HL-60/S4 treated with phorbol 12-myristate 13-acetate at 8.2 ng/mL for 4 days and 3 days (cell line): ENCODE measurements around the gene OVCH1.
"Not testable (repeated sequence)": the region's sequence is repeated elsewhere in the genome, so short reads cannot be mapped to it uniquely, and the experiment has no call there.

ENCODE experiments used
- in situ Hi-C: fragments of 300-500 bp; cut with MboI; formaldehyde crosslinking; loops from 2 replicates; pipeline ENCODE4 v1.15.0; 2022; ENCODE audit warnings: low sequenced_read_pairs

Gene OVCH1

DNA sequence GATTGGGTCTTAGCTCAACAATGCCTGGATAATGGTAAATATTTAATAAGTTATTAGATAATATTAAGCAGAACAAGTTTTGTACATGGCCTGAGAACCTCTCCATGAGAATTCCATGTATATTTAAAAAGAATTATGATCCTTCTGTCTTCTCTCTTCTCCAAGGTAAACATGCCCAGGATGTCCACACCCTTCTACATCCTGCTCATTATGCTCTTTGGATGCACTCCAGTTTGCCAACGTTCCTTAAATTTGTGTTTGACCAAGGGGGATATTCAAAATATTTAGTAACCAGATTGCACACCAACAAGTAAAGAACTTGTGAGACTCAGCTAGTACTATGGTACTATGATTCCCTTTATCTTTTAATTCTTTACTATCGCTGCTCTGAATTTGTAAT lies 71.8 kb downstream of the OVCH1 start:
- in situ Hi-C loops: no loop called here

DNA sequence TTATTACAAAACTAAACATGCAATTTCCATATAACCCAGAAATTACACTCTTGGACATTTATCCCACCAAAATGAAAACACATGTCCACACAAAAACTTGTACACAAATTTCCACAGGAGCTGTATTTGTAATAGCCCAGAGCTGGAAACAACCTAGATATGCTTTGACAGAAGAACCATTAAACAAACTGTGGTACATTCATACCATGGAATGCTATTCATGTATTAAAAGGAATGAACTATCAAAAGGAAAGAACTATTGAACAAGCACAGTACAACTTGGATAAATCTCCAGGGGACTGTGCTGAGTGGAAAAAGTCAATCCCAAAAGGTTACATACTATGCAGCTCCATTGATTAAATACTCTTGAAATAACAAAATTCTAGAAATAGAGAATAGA lies 80.7 kb downstream of the OVCH1 start:
- in situ Hi-C loops: no loop called here

DNA sequence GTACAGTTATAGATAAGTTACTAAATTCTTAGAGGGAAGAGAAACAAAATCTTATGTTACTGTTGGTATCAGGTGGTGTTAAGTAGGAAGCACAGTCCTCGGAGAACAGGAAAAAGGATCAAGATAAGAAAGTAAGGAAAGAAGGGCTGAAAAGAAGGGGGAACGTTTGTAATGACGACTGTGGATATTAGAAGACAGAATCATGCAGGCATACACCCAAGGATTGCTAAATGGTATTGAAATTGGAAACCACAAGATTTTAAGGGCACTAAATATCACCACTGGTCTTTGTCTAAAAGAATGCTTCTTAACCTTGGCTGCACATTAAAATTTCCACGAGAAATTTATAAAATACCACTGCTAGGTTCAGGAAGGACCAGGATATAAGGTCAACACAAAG lies 82.4 kb downstream of the OVCH1 start:
- in situ Hi-C loops: no loop called here

DNA sequence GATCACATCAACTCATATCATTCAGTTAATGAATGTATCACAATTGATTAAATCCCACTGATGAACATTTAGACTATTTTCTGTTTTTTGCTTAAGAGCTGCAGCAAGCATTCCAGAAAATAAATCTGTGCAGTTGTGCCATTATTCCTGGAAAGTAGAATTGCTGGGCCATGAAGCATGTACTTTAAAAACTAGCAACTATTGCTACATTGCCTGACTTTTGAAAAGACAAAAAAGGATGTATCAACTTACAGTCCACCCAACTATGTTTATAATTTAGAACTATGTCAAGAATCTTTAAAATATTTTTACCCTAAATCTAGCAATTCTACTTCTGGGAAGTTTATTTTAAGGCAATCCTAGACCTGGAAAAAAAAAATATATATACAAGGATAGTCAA lies 83.1 kb downstream of the OVCH1 start:
- in situ Hi-C loops: no loop called here

DNA sequence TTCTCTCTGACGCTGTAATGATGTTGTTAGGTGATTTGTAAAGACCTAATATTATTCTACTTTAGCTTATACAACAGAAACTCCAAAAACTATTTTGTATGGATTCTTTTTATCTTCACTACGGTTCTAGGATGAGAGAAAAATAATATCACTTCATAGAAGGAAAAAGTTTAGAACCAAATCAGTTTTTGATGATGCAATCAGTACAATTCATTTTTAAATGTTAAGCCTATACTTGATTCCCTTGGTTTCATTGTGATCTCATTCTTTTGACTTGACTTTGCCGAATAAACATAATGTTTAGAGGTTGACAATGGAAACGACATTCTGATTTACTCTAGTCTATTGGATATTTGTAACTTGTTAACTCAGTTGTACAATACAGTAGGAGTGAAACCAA lies 91.9 kb downstream of the OVCH1 start:
- in situ Hi-C loops: no loop called here

DNA sequence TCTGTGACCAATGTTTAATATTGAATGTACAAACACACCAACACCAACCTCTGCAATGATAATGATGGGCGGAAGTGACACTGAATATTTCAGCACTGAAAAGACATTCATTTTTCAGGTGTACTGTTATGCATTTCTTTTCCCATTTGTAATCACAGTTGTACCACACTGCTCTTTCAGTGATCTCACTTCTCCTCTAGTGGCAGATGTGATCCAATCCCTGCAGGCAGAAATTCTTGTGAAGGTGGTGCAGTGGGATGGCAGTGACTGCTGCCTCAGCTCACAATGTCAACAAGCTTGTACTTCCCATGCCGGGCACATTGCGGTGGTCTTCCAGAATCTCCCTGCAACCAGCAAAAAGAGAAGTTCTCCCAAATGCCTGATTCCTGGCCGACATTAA lies 93.5 kb downstream of the OVCH1 start:
- in situ Hi-C loops: no loop called here

DNA sequence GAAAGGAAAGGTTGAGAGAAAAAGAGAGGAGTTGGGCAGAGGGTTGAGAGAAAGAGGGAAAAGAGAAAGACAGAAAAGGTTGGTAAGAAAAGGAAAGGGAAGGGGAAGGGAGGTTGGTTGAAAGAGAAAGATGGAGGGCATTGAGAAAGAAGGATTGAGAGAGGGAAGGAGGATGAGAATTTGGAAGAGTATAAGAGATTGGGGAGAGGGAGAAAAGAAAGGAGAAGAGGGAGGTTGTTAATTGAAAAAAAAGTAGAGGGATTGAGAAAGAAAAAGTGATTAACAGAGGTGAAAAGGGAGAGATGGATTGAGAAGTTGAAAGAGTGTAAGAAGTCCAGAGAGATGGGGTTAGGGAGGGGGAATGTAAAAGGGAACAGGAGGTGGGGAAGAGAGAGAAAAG lies 95.0 kb downstream of the OVCH1 start:
- in situ Hi-C loops: no loop called here

DNA sequence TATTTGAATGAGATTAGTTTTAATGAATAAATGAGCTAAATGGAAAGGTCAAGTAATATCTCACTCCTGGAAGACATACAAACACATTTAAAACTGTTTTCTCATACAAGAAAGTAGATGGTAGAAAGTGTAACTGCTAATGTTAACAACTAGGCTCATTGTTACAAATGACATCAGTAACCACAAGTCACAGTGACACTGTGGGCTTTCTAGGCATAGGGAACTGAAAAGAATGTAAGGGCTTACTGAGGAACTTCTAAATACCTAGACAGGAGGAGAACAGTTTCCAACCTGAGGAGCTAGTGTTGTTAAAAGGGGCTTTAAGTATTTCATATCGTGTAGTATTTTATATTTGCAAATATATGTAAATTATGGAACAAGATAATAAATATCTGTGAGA lies 99.0 kb downstream of the OVCH1 start:
- in situ Hi-C loops: no loop called here

DNA sequence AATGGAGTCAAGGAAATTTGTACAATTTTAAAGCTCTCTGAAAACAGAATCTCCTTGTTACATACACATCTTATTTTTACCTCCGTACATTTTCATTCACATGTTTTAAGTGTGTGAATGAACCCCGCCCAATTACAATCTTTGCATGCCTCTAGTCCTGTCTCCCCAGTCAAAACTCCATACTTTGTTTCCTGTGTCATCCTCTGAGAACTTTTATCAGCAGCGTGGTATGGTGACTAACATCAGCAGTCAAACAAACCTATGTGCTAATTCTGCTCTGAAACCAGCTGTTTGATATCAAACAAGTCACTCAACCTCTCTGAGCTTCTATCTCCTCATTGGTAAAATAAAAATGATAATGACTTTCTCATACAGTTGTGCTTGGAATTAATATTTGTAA lies 100.7 kb downstream of the OVCH1 start:
- in situ Hi-C loops: no loop called here

DNA sequence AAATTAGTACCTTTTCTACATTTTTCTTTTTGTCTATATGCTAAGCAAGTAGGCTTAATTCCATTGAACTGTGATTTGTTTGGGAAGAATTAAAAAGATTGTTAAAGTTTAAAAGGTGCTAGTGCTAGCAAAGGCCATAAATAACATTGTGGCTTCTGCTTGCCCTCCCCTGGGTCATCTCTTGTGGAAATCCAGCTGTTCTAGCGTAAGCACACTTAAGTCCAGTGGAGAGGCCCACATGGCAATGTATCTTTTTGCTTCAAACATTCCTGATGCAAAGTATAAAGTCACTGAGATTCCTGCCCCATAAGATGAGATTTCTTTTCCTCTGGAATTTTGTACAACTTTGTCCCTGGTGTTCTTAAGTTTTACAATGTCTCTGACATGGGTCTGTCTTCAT lies 102.1 kb downstream of the OVCH1 start:
- in situ Hi-C loops: no loop called here

DNA sequence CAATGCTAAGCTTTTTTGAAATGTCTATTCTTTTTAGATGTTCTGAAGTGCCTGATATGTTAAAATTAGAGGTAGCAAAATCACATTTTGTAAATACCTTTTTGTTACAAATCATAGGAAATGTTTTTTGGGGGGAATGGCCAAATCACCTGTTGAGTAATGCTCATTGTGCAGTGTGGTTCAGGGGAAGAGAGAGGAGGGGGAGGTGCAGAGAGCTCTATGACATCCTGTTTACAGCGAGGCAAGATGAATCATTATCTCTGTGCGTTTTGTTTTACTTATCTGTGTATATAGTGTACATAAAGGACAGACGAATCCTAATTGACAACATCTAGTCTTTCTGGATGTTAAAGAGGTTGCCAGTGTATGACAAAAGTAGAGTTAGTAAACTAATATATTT lies 107.1 kb downstream of the OVCH1 start:
- in situ Hi-C loops: not testable (repeated sequence)

DNA sequence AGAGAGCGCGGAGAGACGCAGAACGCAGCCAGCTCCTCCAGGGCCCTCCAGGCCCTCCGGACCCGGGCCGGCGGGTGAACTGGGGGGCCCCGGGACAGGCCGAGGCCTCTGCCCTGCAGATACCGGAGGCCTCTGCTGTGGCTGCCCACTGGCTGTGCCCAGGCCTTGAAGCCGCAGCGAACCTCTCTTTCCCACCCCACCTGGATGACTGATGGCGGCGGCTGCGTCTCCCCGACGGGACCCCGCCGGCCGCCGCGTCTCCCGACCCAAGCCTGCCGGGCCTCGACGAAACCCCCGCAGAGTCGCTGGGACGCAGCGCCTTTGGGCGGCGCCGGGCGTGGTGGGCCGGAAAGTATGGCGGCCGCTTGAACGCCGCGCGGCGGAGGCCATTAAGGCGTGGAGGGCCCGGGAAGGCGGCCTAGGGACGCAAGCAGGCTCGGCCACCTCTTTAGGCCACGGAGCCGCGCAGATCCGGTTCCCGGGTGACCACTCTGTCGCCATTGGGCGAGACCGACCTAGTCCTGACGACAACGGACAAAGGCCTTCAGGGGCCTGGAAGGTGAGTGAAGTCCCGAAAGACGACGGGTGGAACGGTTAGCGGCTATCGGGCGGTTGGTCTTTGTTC lies 108.1 kb downstream of the OVCH1 start:
- in situ Hi-C loops: no loop called here

DNA sequence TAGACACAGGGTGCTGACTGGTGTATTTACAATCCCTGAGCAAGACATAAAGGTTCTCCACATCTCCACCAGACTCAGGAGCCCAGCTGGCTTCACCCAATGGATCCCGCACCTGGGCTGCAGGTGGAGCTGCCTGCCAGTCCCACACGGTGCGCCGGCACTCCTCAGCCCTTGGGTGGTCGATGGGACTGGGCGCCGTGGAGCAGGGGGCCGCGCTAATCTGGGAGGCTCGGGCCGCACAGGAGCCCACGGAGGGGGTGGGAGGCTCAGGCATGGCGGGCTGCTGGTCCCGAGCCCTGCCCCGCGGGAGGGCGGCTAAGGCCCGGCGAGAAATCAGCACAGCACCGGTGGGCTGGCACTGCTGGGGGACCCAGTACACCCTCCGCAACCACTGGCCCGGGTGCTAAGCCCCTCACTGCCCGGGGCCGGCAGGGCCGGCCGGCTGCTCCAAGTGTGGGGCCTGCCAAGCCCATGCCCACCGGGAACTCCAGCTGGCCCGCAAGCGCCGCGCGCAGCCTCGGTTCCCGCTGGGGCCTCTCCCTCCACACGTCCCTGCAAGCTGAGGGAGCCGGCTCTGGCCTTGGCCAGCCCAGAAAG lies 111.3 kb downstream of the OVCH1 start:
- in situ Hi-C loops: not testable (repeated sequence)

DNA sequence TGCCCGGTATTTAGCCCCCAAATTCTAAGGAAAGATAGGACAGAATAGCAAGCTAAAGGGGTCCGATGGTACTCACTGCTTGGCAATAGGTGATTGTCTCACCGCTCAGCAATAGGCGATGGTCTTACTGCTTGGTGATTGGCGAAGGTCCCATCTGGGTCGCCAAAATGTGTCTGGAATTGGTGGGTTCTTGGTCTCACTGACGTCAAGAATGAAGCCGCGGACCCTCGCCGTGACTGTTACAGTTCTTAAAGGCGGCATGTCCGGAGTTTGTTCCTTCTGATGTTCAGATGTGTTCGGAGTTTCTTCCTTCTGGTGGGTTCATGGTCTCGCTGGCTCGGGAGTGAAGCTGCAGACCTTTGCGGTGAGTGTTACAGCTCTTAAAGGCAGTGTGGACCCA lies 112.3 kb downstream of the OVCH1 start:
- in situ Hi-C loops: not testable (repeated sequence)

DNA sequence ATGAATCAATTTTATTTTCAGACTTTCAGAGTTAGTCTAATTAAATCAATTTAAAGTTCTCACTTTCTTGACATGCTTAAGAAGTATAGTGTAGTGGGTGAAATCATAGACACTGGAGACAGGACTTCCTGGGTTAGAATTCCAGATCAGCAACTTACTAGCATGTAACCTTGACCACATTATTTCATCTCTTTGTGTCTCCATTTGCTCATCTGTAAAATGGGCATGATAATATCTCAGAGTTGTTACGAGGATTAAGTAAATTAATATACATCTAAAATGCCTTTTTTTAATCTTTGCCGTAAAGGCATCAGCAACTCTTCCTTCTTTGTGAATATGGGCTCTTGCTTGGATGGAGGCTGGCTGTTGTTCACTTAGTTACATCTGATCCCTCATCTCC lies 115.2 kb downstream of the OVCH1 start:
- in situ Hi-C loops: no loop called here

DNA sequence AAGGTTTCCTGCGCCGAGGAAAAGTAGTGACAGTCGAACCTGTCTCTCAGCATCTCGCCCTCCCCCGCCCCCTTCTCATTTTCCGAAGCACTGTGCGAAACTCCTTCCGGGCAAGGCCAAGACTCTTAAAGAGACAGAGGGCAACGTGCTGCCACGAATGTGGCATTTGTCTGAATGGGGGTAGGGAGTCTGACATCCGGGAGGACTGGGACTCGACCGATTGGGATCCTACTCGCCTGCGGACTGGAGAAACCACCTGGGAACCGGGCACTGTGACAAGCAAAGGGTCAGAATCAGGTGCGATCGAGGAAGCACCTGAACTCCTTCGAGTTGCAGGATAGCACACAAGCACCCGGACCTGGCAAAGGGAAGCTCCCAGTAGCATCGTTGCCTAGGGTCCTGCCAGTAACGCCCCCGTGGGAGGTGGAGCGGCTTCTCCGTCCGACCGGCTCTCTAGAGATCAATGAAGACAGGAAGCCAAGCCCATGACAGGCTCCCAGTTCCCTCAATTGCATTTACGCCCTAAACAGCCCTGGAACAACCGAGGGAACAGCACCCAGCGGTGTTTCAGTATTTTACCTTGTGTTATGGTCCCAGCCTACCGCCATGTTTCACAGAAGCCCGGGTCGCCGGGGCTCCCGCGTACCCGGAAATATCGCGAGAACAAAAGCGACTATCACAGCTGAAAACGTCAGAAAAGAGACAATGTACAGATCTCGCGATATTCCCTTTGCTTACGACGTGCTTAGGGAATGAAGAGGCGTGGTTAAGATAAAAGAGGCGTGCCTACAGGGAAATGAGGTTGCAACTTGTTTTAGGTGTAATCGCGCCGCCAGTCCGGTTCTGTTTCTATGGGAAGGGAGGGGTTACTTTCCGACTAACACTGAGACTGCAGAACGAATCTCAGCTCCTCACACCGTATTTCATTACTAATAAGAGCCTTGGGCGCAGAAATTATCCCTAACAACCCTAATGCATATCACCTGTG lies 116.7 kb downstream of the OVCH1 start, which contains the start of gene ERGIC2:
TSS of gene ERGIC2 (minus strand) at position 637 of the 988 bp plus-strand sequence. CDS start 9,539 bp downstream, outside the sequence.
- in situ Hi-C loops: no loop called here
